Endodermal cell (in vitro differentiated cells): ENCODE measurements around the gene RSU1. TPM values are rescaled to one million over a fixed set of nuclear protein-coding genes. Genes with fewer than 3 reads are reported as not detected.

Experiments used
- DNase-seq: peaks from one replicate; pipeline ENCODE4 v3.0.0-alpha.2; 2017
- H3K27ac ChIP-seq: 2 replicates; pipeline ENCODE4 v1.5.1; 2013; ENCODE audit warnings: mild to moderate bottlenecking, low read depth, low read length, moderate library complexity
- H3K27me3 ChIP-seq: 2 replicates; pipeline ENCODE4 v1.6.1; 2013; ENCODE audit warnings: mild to moderate bottlenecking, low read length, moderate library complexity; ENCODE audit not compliant: insufficient read depth, control insufficient read depth, poor library complexity, severe bottlenecking
- H3K36me3 ChIP-seq: 2 replicates; pipeline ENCODE4 v1.7.0; 2013; ENCODE audit warnings: mild to moderate bottlenecking, low read length, moderate library complexity; ENCODE audit not compliant: control insufficient read depth, insufficient read depth
- H3K4me1 ChIP-seq: one replicate; pipeline ENCODE4 v1.7.0; 2013; ENCODE audit warnings: low read length; ENCODE audit not compliant: control insufficient read depth, insufficient read depth
- H3K4me3 ChIP-seq: 2 replicates; pipeline ENCODE4 v1.5.1; 2013; ENCODE audit warnings: mild to moderate bottlenecking, low read length, moderate library complexity
- H3K9ac ChIP-seq: 2 replicates; pipeline ENCODE4 v1.6.1; 2013; ENCODE audit warnings: mild to moderate bottlenecking, low read length, moderate library complexity; ENCODE audit not compliant: poor library complexity, severe bottlenecking; ENCODE audit errors: extremely low read depth
- H3K9me3 ChIP-seq: 2 replicates; pipeline ENCODE4 v1.6.1; 2013; ENCODE audit warnings: mild to moderate bottlenecking, low read length, moderate library complexity; ENCODE audit not compliant: control insufficient read depth
- H3K27ac Mint-ChIP-seq: 2 replicates; pipeline ENCODE4 v1.8.0; 2020; ENCODE audit warnings: mixed read lengths
- H3K27me3 Mint-ChIP-seq: 2 replicates; pipeline ENCODE4 v1.8.0; 2021; ENCODE audit warnings: mild to moderate bottlenecking, mixed read lengths; ENCODE audit not compliant: insufficient read depth
- H3K36me3 Mint-ChIP-seq: 2 replicates; pipeline ENCODE4 v1.8.0; 2020; ENCODE audit warnings: low read depth, mixed read lengths
- H3K4me1 Mint-ChIP-seq: 2 replicates; pipeline ENCODE4 v1.8.0; 2020; ENCODE audit warnings: mixed read lengths
- H3K4me3 Mint-ChIP-seq: 2 replicates; pipeline ENCODE4 v1.8.0; 2020; ENCODE audit warnings: mild to moderate bottlenecking, moderate library complexity, mixed read lengths
- H3K9me3 Mint-ChIP-seq: 2 replicates; pipeline ENCODE4 v1.8.0; 2020; ENCODE audit warnings: mild to moderate bottlenecking, mixed read lengths
- WGBS, 2 experiments: methylation state at CpG; one replicate each; pipeline versions ENCODE4 v1.1.5 to v1.1.7; 2013; ENCODE audit warnings: missing lambda C conversion rate in 2 of 2, mixed read lengths in 1 of 2; ENCODE audit not compliant: insufficient coverage in 1 of 2, insufficient read length in 1 of 2; 5-methylcytosine and 5-hydroxymethylcytosine counted together
- total RNA-seq, 2 donors: library from RNA; stranded (reverse); fragmentation: NEBNext Ultra II Directional in 1 of 2; extraction: Animal tissue kit (Norgen Biotek cat#: 25700) in 1 of 2; gene quantifications; 2 replicates in 1 of 2; 3 replicates in 1 of 2; pipeline ENCODE4 v1.2.1, GENCODE V29; 2021
- TF ChIP-seq, protein P1 (sequence below): fragments of 200-600 bp; sonication (generic); conservative IDR thresholded peaks from 2 replicates; pipeline ENCODE4 v1.5.0; 2021; ENCODE audit warnings: antibody characterized with exemption, mild to moderate bottlenecking

Gene RSU1
- total RNA-seq, 2 donors from 2014 or later = 39.5 to 46.4 TPM

DNA sequence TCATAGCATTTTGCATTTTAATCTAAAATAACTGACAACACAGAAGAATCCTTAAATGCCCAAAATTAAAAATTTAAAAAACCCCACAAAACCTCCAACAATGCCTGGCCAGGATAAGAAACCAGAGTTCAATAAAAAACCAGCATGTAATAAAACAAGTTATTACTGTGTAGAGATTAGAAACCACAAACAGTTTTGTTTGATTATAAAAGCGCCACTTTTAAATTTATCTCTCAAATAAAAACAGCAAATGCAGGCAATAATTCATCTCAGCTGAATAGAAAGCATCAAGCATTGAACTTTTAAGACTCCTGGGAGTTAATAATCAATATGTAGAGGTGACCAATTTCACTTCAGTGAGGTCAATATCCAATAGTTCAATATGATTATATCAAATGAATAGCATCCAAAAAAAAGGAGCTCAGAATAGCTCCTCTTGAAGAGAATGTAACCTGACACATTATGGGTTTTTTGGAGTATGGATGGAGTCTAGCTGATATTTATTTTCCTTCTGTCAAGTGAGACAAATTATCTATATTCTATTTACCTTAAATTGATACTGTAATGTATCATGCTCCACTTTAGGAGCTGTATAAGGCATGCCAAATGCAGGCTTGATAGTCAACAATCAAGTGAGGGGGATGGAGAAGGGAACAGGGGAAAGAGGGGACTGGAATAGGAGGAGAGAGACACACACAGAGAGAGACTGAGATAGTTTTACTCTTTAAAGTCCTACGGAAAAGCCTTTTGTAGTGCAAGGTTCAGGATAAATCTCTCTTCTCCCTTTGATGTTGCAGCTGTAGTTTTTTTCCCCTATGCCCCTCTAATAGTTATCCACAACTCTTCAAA lies 130.9 kb downstream of the RSU1 start:
- Mint-ChIP-seq H3K36me3 (peaks cover 3% of the 10 kb centered on the region), H3K4me3 (no peak overlapping the region), H3K4me1 (no peaks in the 10 kb centered on the region), H3K9me3 (no peaks in the 10 kb centered on the region), H3K27ac (no peak overlapping the region), H3K27me3 (no peaks in the 10 kb centered on the region)
- no peak overlapping the region for H3K4me3 ChIP-seq
- H3K9ac ChIP-seq = no peak overlapping the region
- H3K4me1 ChIP-seq = no peaks in the 10 kb centered on the region
- 80 to 87% methylated on average over 1 to 2 of the region's 2 CpGs for WGBS, 2 experiments
- no peaks in the 10 kb centered on the region for H3K27me3 ChIP-seq
- DNase-seq = no peak
- TF ChIP-seq, protein P1, sequence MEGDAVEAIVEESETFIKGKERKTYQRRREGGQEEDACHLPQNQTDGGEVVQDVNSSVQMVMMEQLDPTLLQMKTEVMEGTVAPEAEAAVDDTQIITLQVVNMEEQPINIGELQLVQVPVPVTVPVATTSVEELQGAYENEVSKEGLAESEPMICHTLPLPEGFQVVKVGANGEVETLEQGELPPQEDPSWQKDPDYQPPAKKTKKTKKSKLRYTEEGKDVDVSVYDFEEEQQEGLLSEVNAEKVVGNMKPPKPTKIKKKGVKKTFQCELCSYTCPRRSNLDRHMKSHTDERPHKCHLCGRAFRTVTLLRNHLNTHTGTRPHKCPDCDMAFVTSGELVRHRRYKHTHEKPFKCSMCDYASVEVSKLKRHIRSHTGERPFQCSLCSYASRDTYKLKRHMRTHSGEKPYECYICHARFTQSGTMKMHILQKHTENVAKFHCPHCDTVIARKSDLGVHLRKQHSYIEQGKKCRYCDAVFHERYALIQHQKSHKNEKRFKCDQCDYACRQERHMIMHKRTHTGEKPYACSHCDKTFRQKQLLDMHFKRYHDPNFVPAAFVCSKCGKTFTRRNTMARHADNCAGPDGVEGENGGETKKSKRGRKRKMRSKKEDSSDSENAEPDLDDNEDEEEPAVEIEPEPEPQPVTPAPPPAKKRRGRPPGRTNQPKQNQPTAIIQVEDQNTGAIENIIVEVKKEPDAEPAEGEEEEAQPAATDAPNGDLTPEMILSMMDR = no peak
- peaks cover 10% of the 10 kb centered on the region for H3K36me3 ChIP-seq
- no peak overlapping the region for H3K27ac ChIP-seq
- no peaks in the 10 kb centered on the region for H3K9me3 ChIP-seq

DNA sequence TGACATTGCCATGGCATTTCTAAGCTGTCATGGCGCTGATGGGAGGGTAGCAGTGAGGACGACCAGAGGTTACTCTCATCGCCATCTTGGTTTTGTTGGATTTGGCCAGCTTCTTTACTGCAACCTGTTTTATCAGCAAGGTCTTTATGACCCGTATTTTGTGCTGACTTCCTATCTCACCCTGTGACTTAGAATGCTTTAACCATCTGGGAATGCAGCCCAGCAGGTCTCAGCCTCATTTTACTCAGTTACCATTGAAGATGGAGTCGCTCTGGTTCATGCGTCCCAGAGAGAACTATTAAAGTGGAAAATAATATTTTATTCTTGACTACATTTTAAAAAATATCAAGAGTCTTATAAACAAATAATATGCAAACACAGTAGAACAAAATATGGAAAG lies 131.7 kb downstream of the RSU1 start:
- Histone ChIP-seq H3K27ac (no peak overlapping the region), H3K9me3 (no peaks in the 10 kb centered on the region), H3K36me3 (peaks cover 10% of the 10 kb centered on the region), H3K9ac (no peak overlapping the region), H3K27me3 (no peaks in the 10 kb centered on the region), H3K4me3 (no peak overlapping the region), H3K4me1 (no peaks in the 10 kb centered on the region)
- no peaks in the 10 kb centered on the region for H3K9me3 Mint-ChIP-seq
- TF ChIP-seq, protein P1 = no peak
- DNase-seq = no peak
- H3K4me3 Mint-ChIP-seq = no peak overlapping the region
- WGBS, 2 experiments = 90 to 95% methylated on average over 3 to 5 of the region's 6 CpGs
- H3K36me3 Mint-ChIP-seq = peaks cover 3% of the 10 kb centered on the region
- H3K4me1 Mint-ChIP-seq = no peaks in the 10 kb centered on the region
- no peak overlapping the region for H3K27ac Mint-ChIP-seq
- H3K27me3 Mint-ChIP-seq = no peaks in the 10 kb centered on the region

DNA sequence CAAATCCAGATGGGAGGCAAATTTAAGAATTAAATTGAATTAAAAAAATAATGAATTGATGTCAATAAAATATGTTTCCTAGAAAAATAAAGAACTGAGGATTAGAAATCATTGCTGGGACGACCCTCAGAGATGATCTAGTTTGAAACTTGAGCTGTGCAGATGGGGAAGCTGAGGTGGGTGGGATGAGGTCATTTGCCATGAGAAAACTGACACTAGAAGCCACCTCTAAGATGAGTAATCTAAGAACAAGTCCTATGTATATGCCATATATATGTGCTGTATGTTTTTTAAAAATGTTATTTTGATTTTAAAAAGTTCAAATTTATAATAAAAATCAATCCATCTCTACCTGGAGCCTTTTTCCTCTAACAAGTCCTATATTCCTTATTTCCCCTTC lies 135.7 kb downstream of the RSU1 start:
- no peak overlapping the region for H3K27ac ChIP-seq
- no peaks in the 10 kb centered on the region for H3K27me3 ChIP-seq
- TF ChIP-seq, protein P1 = no peak
- H3K9me3 Mint-ChIP-seq = no peaks in the 10 kb centered on the region
- DNase-seq = no peak
- no peaks in the 10 kb centered on the region for H3K36me3 ChIP-seq
- H3K4me3 ChIP-seq = no peak overlapping the region
- no peaks in the 10 kb centered on the region for H3K9me3 ChIP-seq
- H3K4me1 Mint-ChIP-seq = no peaks in the 10 kb centered on the region
- no peak overlapping the region for H3K27ac Mint-ChIP-seq
- no peak overlapping the region for H3K9ac ChIP-seq
- no peak overlapping the region for H3K4me3 Mint-ChIP-seq
- H3K4me1 ChIP-seq = no peaks in the 10 kb centered on the region
- WGBS, 2 experiments = 82 to 91% methylated on average over 1 of the region's 1 CpG
- peaks cover 3% of the 10 kb centered on the region for H3K36me3 Mint-ChIP-seq
- H3K27me3 Mint-ChIP-seq = no peaks in the 10 kb centered on the region
